Breast epithelium (tissue), 3 donors: ENCODE data around the gene GANC.
"Not testable (repeated sequence)": the region's sequence is repeated elsewhere in the genome, so short reads cannot be mapped to it uniquely, and the experiment has no call there.

Source experiments
- CTCF ChIP-seq, 3 donors: fragments of 450-650 bp; IDR thresholded peaks; one replicate each; pipeline ENCODE4 v1.5.1; 2016 to 2017; ENCODE audit warnings: antibody characterized with exemption in 3 of 3, mild to moderate bottlenecking in 3 of 3, moderate library complexity in 3 of 3
- POLR2A ChIP-seq: fragments of 450-650 bp; IDR thresholded peaks from one replicate; pipeline ENCODE4 v1.6.1; 2016; ENCODE audit warnings: antibody characterized with exemption, mild to moderate bottlenecking, moderate library complexity
- POLR2AphosphoS5 ChIP-seq, 3 donors: sonication (generic); formaldehyde crosslinking; IDR thresholded peaks; one replicate each; pipeline ENCODE4 v1.6.1; 2017; ENCODE audit warnings: antibody characterized with exemption in 3 of 3

- not testable (repeated sequence) for TF ChIP-seq POLR2AphosphoS5 (IDR thresholded peaks at IDR 0.05); CTCF (IDR thresholded peaks at IDR 0.05); POLR2A
Observed at GRCh38 chr15:42337104-42337503, 64.1 kb downstream of the GANC start.
